ENCODE results near the gene S100A7.

S100A7 gene

DNA sequence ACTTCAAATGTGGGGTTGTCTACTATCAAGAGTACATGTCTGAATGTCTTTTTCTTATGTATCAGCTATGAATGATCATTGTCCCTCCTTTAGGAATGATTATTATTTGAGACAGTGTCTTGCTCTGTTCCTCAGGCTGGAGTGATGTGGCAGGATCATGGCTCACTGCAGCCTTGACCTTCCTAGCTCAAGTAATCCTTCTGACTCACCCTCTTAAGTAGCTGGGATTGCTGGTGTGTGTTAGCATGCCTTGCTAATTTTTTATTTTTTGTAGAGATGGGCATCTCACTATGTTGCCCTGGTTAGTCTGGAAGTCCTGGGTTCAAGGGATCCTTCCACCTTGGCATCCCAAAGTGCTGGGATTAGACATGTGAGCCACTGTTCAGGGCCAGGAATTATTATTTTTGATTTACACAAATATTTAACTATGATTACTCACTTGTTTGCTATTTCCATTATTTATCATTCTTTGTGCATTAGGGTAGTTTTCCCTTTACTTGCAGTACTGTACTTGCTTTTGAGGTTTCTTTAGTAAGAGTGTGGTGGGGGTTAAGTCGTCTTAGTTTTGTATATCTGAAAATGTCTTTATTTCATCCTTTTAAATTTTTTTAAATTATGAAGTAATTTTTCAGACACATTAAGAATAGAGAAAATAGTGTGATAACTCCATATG is 12.8 kb downstream of the S100A7 start:
- TF ChIP-seq GATA2 (IDR thresholded peaks at IDR 0.05; ENCODE audit: low read depth, low read length) (no peak), GATA3 (IDR thresholded peaks at IDR 0.05; ENCODE audit: low read depth, low read length) (no peak)

DNA sequence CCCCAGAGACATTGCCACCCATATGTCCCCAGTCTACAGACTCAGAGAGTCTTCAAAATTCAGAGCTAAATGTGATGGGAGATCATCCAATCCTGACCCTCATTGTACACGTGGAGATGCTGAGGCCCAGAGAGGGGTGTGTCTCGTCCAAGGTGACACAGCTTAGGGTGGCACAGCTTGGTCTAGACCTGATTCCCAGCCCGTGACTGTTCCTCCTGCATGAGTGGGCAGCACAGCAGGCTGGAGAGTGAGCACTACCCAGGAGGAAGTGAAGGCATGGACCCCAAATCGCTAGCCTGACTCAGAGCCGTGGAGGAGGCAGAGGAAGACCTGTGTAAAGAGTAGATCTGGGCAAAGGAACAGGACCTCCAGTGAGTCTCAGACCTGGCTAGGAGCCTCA is 16.4 kb downstream of the S100A7 start:
- TF ChIP-seq GATA3 (IDR thresholded peaks at IDR 0.05; ENCODE audit: low read depth, low read length), result no peak
- TF ChIP-seq GATA2 (IDR thresholded peaks at IDR 0.05; ENCODE audit: low read depth, low read length), result no peak

DNA sequence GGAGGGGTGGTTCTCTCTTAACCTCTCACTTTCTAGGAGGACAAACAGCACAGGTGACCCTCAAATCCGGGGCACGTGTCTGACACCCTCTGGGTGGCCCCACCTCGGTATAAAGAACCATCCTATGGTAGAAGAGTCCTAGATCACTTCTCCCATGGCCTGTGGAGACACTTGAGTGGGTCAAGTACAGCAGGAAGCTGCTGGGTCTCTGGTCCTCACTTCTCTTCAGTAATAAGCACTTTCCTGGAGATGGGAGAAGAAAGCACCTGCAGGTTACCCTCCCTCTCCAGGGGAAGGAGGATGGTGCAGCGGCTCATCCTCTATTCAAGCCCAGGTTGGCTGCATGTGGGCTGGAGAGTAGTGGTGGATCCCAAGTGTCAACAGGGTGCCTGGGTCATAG is 17.0 kb downstream of the S100A7 start:
- no peak for TF ChIP-seq GATA3 (IDR thresholded peaks at IDR 0.05; ENCODE audit: low read depth, low read length)
- TF ChIP-seq GATA2 (IDR thresholded peaks at IDR 0.05; ENCODE audit: low read depth, low read length), result no peak

DNA sequence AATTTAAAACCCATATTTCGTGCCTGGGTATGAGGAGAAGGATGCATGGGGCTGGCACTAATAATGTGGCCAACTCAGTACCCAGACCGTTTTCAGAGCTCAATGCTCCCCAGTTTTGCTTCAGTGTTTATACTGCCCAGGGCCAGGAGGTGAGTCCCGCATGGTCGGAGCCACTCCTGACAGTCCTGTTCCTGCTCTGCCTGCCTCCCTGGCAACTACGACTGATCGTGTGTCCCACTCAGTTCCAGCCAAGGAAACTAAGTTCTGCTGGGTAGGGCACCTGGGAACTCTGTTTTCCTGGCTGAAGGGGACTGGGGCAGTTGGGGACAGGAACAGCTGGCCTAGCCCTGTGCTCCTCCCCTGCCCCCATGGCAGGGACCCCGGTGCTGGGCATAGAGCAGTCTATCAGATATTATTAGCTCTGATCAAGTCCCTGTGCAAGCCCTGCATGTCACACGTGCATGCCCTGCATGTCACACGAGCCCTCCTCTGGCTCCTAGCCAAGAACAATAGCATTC is 19.2 kb downstream of the S100A7 start:
- no peak for TF ChIP-seq GATA2 (IDR thresholded peaks at IDR 0.05; ENCODE audit: low read depth, low read length)

DNA sequence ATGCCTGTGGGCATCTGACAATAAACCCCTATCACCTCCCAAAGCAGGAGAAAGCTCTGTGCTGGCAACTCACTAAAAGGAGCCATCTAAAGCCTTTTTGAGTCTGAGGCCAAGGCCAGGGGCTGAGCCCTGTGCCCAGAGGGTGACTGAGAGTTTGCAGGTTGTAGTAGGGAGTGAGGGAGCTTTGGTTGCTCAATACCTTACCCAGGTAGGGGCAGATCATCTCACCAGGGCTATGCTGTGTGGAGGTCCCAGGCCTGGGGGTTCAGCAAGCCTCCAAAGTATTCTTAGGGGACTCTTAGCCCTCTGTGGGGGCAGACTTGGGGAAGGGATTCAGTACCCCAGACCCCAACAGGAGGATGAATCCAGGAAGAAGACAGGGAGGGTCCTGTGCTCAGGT is 21.2 kb downstream of the S100A7 start:
- TF ChIP-seq GATA2 (IDR thresholded peaks at IDR 0.05; ENCODE audit: low read depth, low read length), result no peak
- no peak for TF ChIP-seq GATA3 (IDR thresholded peaks at IDR 0.05; ENCODE audit: low read depth, low read length)

DNA sequence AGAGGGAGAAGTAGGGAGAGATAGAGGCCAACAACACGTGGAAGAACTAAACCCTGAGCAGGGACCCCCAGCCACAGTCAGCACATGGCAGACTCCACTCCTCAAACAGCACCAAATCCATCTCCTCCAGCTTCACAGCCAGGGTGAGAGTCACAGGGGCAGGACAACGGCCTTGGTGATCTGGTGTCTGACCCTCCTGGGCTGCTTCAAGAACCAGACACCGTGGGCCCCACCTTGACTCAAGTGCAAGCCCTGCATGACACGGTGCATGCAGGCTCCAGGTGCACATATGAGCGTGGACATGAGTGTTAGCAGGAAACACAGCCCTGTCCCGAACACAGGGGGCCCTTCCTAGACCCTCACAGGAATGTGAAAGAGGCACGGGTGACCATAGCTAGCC is 21.9 kb downstream of the S100A7 start:
- TF ChIP-seq GATA2 (IDR thresholded peaks at IDR 0.05; ENCODE audit: low read depth, low read length) (no peak), GATA3 (IDR thresholded peaks at IDR 0.05; ENCODE audit: low read depth, low read length) (no peak)

DNA sequence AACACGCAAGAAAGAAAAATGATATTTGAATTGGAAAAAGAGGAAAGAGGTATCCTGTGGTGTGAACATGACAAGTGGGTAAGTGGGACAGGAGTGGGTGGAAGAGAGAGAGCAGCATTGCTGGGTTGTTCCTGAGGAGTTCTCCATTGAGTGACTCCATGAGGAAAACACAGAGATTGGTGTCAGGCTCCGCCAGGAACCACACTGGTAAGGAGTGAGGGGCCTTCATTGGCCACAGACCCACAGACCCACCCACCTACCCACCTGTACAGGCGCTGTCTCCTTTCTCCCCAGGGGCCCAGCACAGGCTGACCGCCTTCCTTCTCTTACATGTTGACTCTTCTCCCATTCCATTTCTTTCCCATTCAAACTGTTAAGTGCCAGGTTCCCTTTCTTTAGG is 23.2 kb downstream of the S100A7 start:
- TF ChIP-seq GATA2 (IDR thresholded peaks at IDR 0.05; ENCODE audit: low read depth, low read length) (no peak), GATA3 (IDR thresholded peaks at IDR 0.05; ENCODE audit: low read depth, low read length) (no peak)

DNA sequence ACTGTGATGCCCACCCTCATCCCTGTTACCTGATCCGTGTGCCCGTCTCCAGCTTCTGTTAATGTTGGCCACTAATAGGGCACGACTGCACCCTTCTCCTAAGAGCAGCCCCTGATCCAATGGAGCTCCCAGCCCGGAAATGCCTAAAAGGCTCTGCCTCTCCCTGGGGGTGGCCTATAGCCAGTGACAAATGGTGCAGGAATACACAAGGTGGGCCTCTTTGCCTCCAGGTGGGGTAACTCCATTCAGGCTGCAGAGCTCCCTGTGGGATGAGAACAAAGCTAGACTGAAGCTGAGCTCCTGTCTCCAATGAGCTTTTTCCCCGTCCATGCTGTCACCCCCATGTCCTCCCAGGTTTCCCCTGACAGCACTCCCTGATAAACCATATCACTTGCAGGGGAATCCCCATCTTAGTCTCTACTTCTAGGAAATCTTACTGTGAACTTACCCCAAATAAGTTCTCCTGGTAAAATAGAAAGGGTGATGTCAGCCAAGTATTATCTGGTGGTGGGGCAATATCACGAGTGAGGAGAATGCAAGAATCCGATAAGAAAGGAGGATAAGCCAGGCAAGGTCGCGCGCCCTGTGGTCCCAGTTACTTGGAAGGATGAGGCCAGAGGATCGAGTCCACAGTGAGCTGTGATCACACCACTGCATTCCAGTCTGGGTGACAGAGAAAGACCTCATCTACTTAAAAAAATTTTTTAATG is 25.6 kb downstream of the S100A7 start:
- TF ChIP-seq GATA3 (IDR thresholded peaks at IDR 0.05; ENCODE audit: low read depth, low read length) (no peak), GATA2 (IDR thresholded peaks at IDR 0.05; ENCODE audit: low read depth, low read length) (no peak)

DNA sequence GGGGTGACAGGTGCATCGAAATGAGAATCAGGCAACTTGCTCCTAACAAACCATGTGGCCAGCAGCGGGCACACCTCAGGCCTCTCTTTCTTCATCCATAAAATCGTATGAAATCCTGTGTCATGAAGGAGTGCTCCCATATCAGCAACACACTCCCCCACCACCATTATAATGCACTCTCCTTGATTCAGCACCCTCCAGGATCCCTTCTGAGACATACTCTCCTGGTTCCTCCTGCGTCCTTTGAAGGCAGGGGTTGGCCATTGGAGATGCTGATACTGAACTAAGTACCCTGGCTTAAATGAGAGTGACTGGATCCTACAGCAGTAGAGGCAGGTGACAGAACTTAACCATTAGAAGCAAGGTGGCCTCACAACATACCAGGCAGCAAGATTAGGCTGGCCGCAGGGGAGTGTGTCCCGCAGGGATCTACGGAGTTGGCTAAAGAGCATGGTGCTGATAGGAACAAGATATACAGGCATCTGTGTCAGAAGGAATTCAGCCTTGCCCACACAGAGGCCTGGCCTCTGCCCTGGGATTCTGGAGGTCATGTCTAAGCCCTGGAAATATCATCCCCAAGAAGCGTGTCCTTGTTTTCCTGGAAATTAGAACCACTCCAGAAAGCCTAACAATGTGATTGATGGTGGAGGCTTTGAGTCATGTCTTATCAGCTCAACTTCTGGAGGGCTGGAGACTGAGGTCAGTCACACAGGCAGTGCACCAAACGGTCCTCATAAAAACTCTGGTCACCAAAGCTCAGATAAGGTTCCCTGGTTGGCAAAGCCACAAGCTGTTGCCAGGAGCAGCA is 27.4 kb downstream of the S100A7 start:
- TF ChIP-seq GATA2 (IDR thresholded peaks at IDR 0.05; ENCODE audit: low read depth, low read length) (no peak), GATA3 (IDR thresholded peaks at IDR 0.05; ENCODE audit: low read depth, low read length) (no peak)

DNA sequence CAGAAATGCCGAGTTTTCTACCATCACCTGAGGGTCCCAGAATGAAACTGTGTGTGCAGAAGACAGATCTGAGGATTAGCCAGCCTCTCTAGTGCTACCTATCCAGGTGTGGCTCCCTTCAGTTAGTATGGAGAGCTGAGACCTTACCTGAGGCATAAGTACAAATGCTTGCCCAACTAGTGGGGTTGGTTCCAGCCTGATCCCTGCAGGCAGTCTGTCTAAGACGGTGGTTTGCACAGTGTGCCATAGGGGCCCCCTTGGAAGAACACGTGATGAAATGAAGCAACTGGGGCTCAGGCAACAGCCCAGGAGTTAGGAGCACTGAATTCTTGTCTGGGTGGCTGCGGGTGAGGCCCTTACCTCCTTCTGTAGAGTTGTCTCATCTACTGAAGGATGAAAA is 28.5 kb downstream of the S100A7 start:
- TF ChIP-seq GATA2 (IDR thresholded peaks at IDR 0.05; ENCODE audit: low read depth, low read length) (no peak), GATA3 (IDR thresholded peaks at IDR 0.05; ENCODE audit: low read depth, low read length) (no peak)

DNA sequence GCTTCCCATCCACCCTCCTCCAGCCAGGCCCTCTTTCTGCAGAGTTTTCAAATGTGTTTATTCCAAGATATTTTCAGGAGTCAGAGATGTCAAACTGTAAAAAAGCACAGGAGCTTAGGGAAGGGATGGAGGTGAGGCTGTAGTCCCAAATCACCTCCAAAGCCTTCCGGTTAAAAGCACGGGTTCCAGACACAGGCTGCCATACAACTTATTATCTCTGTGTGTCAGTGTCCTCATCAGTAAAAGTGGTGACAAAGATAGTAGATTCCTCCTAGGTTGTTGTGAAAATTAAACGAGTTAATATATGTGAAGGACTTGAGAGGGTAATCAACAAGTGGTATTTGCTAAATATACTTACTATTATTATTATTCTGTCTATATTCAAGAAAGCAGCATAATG is 29.0 kb downstream of the S100A7 start:
- no peak for TF ChIP-seq GATA3 (IDR thresholded peaks at IDR 0.05; ENCODE audit: low read depth, low read length)
- no peak for TF ChIP-seq GATA2 (IDR thresholded peaks at IDR 0.05; ENCODE audit: low read depth, low read length)

DNA sequence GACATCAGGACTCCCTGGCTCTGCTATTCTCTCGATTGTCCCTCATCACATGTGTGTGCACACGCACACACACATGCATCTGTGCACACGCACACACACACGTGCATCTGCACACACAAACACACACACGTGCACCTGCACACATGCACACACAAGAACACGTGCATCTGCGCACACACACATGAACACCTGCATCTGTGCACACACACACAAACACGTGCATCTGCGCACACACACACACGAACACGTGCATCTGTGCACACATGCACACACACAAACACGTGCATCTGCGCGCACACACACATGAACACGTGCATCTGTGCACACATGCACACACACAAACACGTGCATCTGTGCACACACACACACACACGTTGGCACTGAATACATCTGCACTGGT is 29.4 kb downstream of the S100A7 start:
- TF ChIP-seq GATA3 (IDR thresholded peaks at IDR 0.05; ENCODE audit: low read depth, low read length) (no peak), GATA2 (IDR thresholded peaks at IDR 0.05; ENCODE audit: low read depth, low read length) (no peak)

DNA sequence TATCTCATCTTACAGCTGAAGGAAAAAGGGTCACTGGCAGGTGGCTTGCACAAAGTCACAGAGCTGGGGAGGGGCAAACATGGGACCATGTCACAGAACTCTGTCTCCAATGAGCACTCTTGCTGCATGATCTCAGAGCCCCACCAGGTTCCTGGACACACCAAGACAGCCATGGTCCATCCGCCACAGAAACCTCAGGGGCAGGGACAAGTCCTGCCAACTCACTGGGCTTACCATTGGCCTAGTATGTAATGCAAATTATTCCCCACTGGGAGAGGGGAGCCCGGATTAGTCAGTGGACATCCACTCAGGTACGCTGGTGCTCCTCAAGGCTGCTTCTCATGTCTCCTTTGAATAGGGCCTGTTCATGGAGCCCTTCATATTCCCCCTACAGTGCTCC is 29.9 kb downstream of the S100A7 start:
- TF ChIP-seq GATA3 (IDR thresholded peaks at IDR 0.05; ENCODE audit: low read depth, low read length) (no peak), GATA2 (IDR thresholded peaks at IDR 0.05; ENCODE audit: low read depth, low read length) (no peak)

DNA sequence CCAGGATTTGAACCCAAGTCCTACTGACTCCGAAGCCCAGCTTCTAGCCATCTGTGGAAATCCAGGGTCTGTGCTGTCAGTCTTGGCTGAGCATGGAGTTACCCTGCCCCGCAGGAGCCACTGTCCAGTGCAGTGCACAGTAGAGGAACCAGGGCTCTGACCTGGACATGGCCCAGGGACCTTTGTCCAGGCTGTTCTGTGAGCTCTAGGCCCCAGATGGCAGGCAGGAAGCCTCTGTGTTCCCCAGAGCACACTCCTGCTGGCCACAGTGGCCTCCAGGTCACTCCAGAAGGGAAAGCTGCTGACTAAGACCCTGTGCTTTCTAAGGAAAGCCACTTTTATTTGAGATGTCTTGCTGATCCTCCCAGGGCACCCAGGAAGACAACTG is 30.3 kb downstream of the S100A7 start:
- TF ChIP-seq GATA3 (IDR thresholded peaks at IDR 0.05; ENCODE audit: low read depth, low read length) (no peak), GATA2 (IDR thresholded peaks at IDR 0.05; ENCODE audit: low read depth, low read length) (no peak)
